ENCODE data around the gene TOP2A.
"Not testable (repeated sequence)": the region's sequence is repeated elsewhere in the genome, so short reads cannot be mapped to it uniquely, and the experiment has no call there.

The TOP2A gene

DNA sequence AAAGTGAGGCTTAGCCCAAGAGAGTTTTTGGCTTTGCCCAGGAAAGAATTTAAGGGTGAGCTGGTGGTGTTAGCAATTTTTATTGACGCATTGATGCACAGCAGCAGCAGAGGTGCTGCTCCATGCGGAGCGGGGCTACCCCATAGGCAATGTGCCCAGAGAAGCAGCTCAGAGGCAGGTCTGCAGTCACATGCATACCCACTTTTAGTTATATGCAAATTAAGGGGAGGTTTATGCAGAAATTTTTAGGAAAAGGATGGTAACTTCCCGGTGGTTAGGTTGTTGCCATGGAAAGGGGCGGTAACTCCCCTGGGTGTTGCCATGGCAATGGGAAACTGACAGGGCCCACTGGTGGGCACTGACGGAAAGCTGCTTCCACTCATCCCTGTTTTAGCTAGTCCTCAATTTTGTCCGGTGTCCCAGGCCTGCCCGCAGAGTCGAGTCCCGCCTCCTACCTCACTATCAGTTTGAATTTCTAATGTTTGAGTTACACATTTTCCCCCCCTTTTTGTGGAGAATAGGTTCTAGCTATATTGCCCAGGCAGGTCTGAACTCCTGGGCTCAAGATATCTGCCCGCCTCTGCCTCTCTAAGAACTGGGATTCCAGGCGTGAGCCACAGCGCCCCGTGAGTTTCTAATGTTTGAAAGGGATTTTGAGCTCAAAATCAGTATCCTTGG is 42.7 kb downstream of the TOP2A start:
- TF ChIP-seq, protein P1, sequence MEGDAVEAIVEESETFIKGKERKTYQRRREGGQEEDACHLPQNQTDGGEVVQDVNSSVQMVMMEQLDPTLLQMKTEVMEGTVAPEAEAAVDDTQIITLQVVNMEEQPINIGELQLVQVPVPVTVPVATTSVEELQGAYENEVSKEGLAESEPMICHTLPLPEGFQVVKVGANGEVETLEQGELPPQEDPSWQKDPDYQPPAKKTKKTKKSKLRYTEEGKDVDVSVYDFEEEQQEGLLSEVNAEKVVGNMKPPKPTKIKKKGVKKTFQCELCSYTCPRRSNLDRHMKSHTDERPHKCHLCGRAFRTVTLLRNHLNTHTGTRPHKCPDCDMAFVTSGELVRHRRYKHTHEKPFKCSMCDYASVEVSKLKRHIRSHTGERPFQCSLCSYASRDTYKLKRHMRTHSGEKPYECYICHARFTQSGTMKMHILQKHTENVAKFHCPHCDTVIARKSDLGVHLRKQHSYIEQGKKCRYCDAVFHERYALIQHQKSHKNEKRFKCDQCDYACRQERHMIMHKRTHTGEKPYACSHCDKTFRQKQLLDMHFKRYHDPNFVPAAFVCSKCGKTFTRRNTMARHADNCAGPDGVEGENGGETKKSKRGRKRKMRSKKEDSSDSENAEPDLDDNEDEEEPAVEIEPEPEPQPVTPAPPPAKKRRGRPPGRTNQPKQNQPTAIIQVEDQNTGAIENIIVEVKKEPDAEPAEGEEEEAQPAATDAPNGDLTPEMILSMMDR (conservative IDR thresholded peaks at IDR 0.05), result no peak
- TF ChIP-seq ZFX (IDR thresholded peaks at IDR 0.05), result no peak
- H3K27ac ChIP-seq, result no peak overlapping the region

DNA sequence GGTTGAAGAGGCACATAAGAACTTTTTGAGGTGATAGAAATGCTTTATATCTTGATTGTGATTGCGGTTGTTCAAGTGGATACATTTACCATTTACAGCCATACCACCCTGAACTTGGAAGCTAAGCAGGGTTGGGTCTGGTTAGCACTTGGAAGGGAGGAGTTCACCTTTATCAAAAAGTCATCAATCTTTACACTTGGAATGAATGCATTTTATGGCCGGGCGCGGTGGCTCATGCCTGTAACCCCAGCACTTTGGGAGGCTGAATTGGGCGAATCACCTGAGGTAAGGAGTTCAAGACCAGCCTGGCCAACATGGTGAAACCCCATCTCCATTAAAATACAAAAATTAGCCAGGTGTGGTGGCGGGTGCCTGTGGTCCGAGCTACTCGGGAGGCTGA is 43.7 kb downstream of the TOP2A start:
- no peak for TF ChIP-seq ZFX (IDR thresholded peaks at IDR 0.05)
- TF ChIP-seq, protein P1 (conservative IDR thresholded peaks at IDR 0.05), result no peak
- H3K27ac ChIP-seq, result no peak overlapping the region

DNA sequence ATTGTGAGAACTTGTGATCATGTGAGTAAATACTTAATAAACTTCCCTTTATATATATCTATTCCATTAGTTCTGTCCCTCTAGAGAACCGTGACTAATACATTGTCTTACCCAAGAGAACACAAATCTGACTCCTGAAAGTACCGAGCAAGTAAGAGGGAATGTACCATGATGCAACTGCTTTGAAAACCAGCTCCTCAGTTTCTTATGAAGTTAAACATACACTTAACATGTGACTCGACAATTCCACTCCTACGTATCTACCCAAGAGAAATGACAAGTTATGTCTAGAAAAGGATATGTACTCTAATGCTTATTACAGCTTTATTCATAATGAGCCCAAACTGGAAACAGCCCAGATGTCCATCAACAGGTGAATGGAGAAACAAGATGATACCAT is 44.4 kb downstream of the TOP2A start:
- H3K27ac ChIP-seq, result no peak overlapping the region
- TF ChIP-seq, protein P1 (conservative IDR thresholded peaks at IDR 0.05), result no peak
- no peak for TF ChIP-seq ZFX (IDR thresholded peaks at IDR 0.05)

DNA sequence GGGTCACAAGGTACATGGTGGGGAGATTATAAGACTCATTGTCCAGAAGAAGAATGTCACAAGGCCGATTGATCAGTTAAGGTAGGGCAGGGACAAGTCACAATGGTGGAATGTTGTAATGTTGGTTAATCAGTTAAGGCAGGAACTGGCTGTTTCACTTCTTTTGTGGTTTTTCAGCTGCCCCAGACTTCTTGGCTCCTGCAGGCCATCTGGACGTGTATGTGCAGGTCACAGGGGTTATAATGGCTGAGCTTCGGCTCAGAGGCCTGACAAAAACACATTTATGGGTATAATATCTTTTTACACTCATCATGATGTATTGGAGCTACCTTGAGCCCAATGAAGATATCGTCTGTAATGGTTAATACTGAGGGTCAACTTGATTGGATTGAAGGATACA is 45.1 kb downstream of the TOP2A start:
- H3K27ac ChIP-seq, result not testable (repeated sequence)

DNA sequence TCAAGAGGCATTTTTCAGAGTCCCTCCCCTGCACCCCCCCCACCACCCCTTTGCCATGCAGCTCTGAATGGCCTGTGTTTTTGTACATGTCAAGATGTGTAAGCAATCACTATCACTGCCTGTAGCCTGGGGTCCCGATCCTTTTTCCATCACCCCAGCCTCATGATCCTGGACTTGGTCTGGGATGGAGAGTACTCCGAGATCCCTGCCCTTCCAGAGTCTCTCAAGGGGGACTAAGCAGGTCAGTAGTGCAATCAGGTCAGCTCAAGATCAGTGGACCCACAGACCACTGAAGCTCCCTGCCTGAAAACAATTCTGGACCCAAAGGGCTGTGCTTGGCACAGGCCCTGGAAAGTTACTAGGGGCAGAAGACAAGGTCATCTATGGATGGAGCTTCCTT is 45.7 kb downstream of the TOP2A start:
- no peak overlapping the region for H3K27ac ChIP-seq
- TF ChIP-seq, protein P1 (conservative IDR thresholded peaks at IDR 0.05), result no peak
- no peak for TF ChIP-seq ZFX (IDR thresholded peaks at IDR 0.05)

DNA sequence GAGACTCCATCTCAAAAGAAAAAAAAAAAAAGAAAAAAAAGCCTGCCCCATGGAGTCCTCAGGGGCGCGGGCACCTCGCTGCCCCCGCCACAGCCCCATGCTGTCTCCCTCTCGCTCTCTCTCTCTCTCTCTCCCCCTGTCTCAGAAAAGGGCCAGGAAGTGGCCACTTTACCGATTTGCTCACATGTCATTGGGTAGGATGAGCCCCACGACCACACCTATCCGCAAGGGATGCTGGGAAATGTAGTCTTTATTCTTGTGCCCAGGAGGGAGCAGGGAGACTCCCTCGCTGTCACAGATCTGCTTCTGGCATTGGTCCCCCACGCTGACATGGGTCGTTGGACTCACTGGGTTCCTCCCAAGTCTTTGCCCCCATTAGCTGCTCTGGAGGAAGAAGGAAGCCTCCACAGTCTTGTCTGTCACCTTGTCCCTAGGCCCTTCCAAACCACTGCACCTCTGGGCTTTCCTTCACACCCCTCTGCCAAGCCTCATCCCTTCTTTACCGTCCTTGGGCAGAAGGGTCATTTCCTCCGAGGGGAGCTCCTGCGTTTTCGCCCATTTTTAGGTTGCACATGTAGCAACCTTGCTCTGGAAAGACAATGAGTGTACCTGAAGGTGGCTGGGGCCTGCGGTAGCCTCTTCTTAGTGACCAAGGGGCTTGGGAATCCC is 46.3 kb downstream of the TOP2A start:
- H3K27ac ChIP-seq, result no peak overlapping the region
- TF ChIP-seq, protein P1 (conservative IDR thresholded peaks at IDR 0.05), result no peak
- no peak for TF ChIP-seq ZFX (IDR thresholded peaks at IDR 0.05)

DNA sequence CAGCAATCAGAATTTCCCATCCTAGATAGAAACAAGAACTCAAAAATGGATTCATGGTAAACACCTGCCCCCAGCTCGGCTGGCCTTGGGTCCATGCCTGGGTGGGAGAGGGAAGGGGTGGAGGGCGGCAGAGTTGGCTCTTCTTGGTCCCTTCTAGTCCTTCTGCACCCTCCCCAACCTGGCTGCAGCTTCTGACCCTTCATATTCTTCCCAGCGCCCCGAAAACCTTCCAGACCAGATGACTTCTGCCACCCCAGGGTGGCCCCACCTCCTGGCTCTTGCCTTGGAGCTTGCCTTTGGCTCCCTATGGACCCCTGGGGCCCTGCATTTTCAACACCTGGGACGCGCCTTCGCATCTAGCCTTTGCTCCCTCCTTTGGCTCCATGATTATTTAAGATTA is 47.8 kb downstream of the TOP2A start:
- TF ChIP-seq, protein P1 (conservative IDR thresholded peaks at IDR 0.05), result no peak
- no peak for TF ChIP-seq ZFX (IDR thresholded peaks at IDR 0.05)

DNA sequence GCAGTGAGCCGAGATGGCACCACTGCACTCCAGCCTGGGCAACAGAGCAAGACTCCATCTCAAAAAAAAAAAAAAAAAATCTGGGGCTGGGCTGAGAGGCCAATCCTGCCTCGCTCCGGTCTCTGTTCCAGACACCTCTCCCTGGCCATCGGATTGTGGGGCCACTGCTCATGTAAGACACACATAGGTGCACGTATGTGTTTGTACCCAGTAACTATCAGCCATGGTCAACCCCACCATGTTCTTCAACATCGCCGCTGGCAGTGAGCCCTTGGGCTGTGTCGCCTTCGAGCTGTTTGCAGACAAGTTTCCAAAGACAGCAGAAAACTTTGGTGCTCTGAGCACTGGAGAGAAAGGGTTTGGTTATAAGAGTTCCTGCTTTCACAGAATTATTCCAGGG is 50.0 kb downstream of the TOP2A start:
- not testable (repeated sequence) for H3K27ac ChIP-seq

More for the DNA sequence above, 47.8 kb downstream of the TOP2A start:
- H3K27ac ChIP-seq, result no peak overlapping the region

Measured in C4-2B (cell line).